WTC11 (cell line): ENCODE results near the gene SNCAIP. TPM values are rescaled to one million over a fixed set of nuclear protein-coding genes. Genes with fewer than 3 reads are reported as not detected.
A peak's percentile ranks its signal among the peaks of the same experiment; 100 is the strongest.

ENCODE experiments used
- ATAC-seq: fragments of 200-7000 bp; cut with Tn5 transposase; 2 replicates; pipeline ENCODE4 v1.10.0; 2021; ENCODE audit warnings: mild to moderate bottlenecking, moderate library complexity
- CTCF ChIA-PET: fragments of 300-600 bp; sonication (Branson Sonifier 250); formaldehyde crosslinking; loops from one replicate; lab custom pipeline; 2021; ENCODE audit warnings: antibody characterized with exemption; lab: Charles Lee
- POLR2A ChIA-PET: fragments of 350-600 bp; sonication (Branson Sonifier 250); formaldehyde crosslinking; loops from one replicate; lab custom pipeline; 2021; ENCODE audit warnings: antibody characterized with exemption; lab: Charles Lee
- DNase-seq: peaks from one replicate; pipeline ENCODE4 v3.0.0; 2021; ENCODE audit warnings: low spot score
- H3K27ac Mint-ChIP-seq: 2 replicates; pipeline ENCODE4 v1.8.0; 2021; ENCODE audit warnings: mixed read lengths
- H3K27me3 Mint-ChIP-seq: 2 replicates; pipeline ENCODE4 v1.8.0; 2021; ENCODE audit warnings: low read depth, mild to moderate bottlenecking, moderate library complexity, mixed read lengths
- H3K36me3 Mint-ChIP-seq: 2 replicates; pipeline ENCODE4 v1.8.0; 2021; ENCODE audit warnings: mixed read lengths
- H3K4me1 Mint-ChIP-seq: 2 replicates; pipeline ENCODE4 v1.8.0; 2022; ENCODE audit warnings: mixed read lengths
- H3K4me3 Mint-ChIP-seq: 2 replicates; pipeline ENCODE4 v1.8.0; 2021; ENCODE audit warnings: mild to moderate bottlenecking, moderate library complexity, mixed read lengths
- H3K9me3 Mint-ChIP-seq: 2 replicates; pipeline ENCODE4 v1.8.0; 2021; ENCODE audit warnings: mixed read lengths
- AR ChIP-seq: fragments of 250-450 bp; sonication (Bioruptor Pico); IDR thresholded peaks from 2 replicates; pipeline ENCODE4 v1.9.0; 2021; ENCODE audit warnings: mild to moderate bottlenecking
- CBFB ChIP-seq: sonication (generic); formaldehyde crosslinking; IDR thresholded peaks from 2 replicates; pipeline ENCODE4 v1.8.1; 2022; ENCODE audit warnings: mild to moderate bottlenecking, low read depth, missing genetic modification reagents
- CREB1 ChIP-seq: sonication (generic); formaldehyde crosslinking; IDR thresholded peaks from 2 replicates; pipeline ENCODE4 v1.8.0; 2023; ENCODE audit warnings: mild to moderate bottlenecking, missing genetic modification reagents
- CTCF ChIP-seq: fragments of 200-600 bp; IDR thresholded peaks from 2 replicates; pipeline ENCODE4 v1.8.0; 2022; ENCODE audit warnings: antibody characterized with exemption
- E2F1 ChIP-seq: sonication (generic); formaldehyde crosslinking; IDR thresholded peaks from 2 replicates; pipeline ENCODE4 v1.8.0; 2022; ENCODE audit warnings: mild to moderate bottlenecking, missing genetic modification reagents
- FOXP4 ChIP-seq: sonication (generic); formaldehyde crosslinking; IDR thresholded peaks from 2 replicates; pipeline ENCODE4 v1.8.0; 2022; ENCODE audit warnings: mild to moderate bottlenecking, missing genetic modification reagents
- GRHL2 ChIP-seq: fragments of 250-450 bp; sonication (Bioruptor Pico); IDR thresholded peaks from 2 replicates; pipeline ENCODE4 v1.8.0; 2022; ENCODE audit warnings: mild to moderate bottlenecking, moderate library complexity; ENCODE audit not compliant: insufficient replicate concordance, severe bottlenecking
- JUN ChIP-seq: sonication (generic); formaldehyde crosslinking; IDR thresholded peaks from 2 replicates; pipeline ENCODE4 v1.8.0; 2023; ENCODE audit warnings: mild to moderate bottlenecking, missing genetic modification reagents
- NR3C1 ChIP-seq: sonication (generic); formaldehyde crosslinking; conservative IDR thresholded peaks from 2 replicates; pipeline ENCODE4 v1.8.1; 2023; ENCODE audit warnings: low read depth, mild to moderate bottlenecking, missing genetic modification reagents
- PRDM15 ChIP-seq: sonication (generic); formaldehyde crosslinking; IDR thresholded peaks from 2 replicates; pipeline ENCODE4 v1.8.0; 2022; ENCODE audit warnings: missing genetic modification reagents
- PRRX2 ChIP-seq: fragments of 250-450 bp; sonication (Bioruptor Pico); IDR thresholded peaks from 2 replicates; pipeline ENCODE4 v1.8.0; 2021; ENCODE audit warnings: mild to moderate bottlenecking
- RORB ChIP-seq: fragments of 250-450 bp; sonication (Bioruptor Pico); IDR thresholded peaks from 2 replicates; pipeline ENCODE4 v1.9.0; 2021; ENCODE audit warnings: mild to moderate bottlenecking
- SP1 ChIP-seq: sonication (generic); formaldehyde crosslinking; conservative IDR thresholded peaks from 2 replicates; pipeline ENCODE4 v1.8.1; 2022; ENCODE audit warnings: missing genetic modification reagents
- TEAD1 ChIP-seq: sonication (generic); formaldehyde crosslinking; IDR thresholded peaks from 2 replicates; pipeline ENCODE4 v1.8.0; 2022; ENCODE audit warnings: mild to moderate bottlenecking, missing genetic modification reagents
- TEAD4 ChIP-seq: sonication (generic); formaldehyde crosslinking; IDR thresholded peaks from 2 replicates; pipeline ENCODE4 v1.8.0; 2022; ENCODE audit warnings: mild to moderate bottlenecking, missing genetic modification reagents
- ZMAT4 ChIP-seq: fragments of 250-450 bp; sonication (Bioruptor Pico); IDR thresholded peaks from 2 replicates; pipeline ENCODE4 v1.9.0; 2021; ENCODE audit warnings: mild to moderate bottlenecking
- ZNF121 ChIP-seq: sonication (generic); formaldehyde crosslinking; IDR thresholded peaks from 2 replicates; pipeline ENCODE4 v1.8.0; 2023; ENCODE audit warnings: missing genetic modification reagents
- ZNF281 ChIP-seq: sonication (generic); formaldehyde crosslinking; IDR thresholded peaks from 2 replicates; pipeline ENCODE4 v1.8.0; 2023; ENCODE audit warnings: mild to moderate bottlenecking, missing genetic modification reagents
- ZNF317 ChIP-seq: sonication (generic); formaldehyde crosslinking; IDR thresholded peaks from 2 replicates; pipeline ENCODE4 v1.8.1; 2023; ENCODE audit warnings: low read depth, mild to moderate bottlenecking, moderate library complexity, missing genetic modification reagents, borderline replicate concordance
- ZNF423 ChIP-seq: fragments of 250-450 bp; sonication (Bioruptor Pico); IDR thresholded peaks from 2 replicates; pipeline ENCODE4 v2.1.2; 2022; ENCODE audit warnings: mild to moderate bottlenecking, moderate library complexity
- total RNA-seq: library from RNA; stranded (reverse); gene quantifications from 3 replicates; pipeline ENCODE4 v1.2.3, GENCODE V29; 2021

The SNCAIP gene
- total RNA-seq, 1 experiment from 2014 or later = 10.0 TPM

- Mint-ChIP-seq H3K27ac (no peak overlapping the region), H3K4me1 (peaks cover 38% of the 10 kb centered on the region), H3K27me3 (no peaks in the 10 kb centered on the region), H3K4me3 (no peak overlapping the region), H3K9me3 (no peaks in the 10 kb centered on the region), H3K36me3 (no peaks in the 10 kb centered on the region)
- peak; percentile 63 for DNase-seq
- CTCF ChIA-PET = interaction anchor here (0.7 to 3.4 kb wide), 16 partner anchors 8 to 342 kb away, joined by 3 to 26 read pairs (median 4); no protein-coding TSS in a partner anchor
- POLR2A ChIA-PET = interaction anchor here (0.7 kb wide), 1 partner anchor 314 kb away, joined by 3 read pairs; no protein-coding TSS in a partner anchor
- TF ChIP-seq TEAD1 (CRISPR knock-in tag) (peak; percentile 79; the same call in 1 of the 2 replicates), ZNF121 (CRISPR knock-in tag) (no peak), AR (CRISPR knock-in tag) (no peak), ZNF423 (CRISPR knock-in tag) (peak; percentile 19; the same call in 1 of the 2 replicates), JUN (CRISPR knock-in tag) (no peak)
- TF ChIP-seq, all 79 proteins: peak for 2
- peak; percentile 78 for ATAC-seq
Observed at GRCh38 chr5:122498163-122498562, 186.1 kb downstream of the SNCAIP start.

GRCh38 chr5:122499585-122499984 is 187.5 kb downstream of the SNCAIP start:
- H3K27ac Mint-ChIP-seq = no peak overlapping the region
- H3K4me1 Mint-ChIP-seq = peaks cover 33% of the 10 kb centered on the region
- no peak overlapping the region for H3K4me3 Mint-ChIP-seq
- H3K9me3 Mint-ChIP-seq = no peaks in the 10 kb centered on the region
- ATAC-seq (no peak), DNase-seq (no peak)
- ChIA-PET CTCF (interaction anchor here (0.6 to 1.0 kb wide), 2 partner anchors 17 to 71 kb away, joined by 3 to 4 read pairs; no protein-coding TSS in a partner anchor), POLR2A (interaction anchor here (0.6 kb wide), 1 partner anchor 97 kb away, joined by 3 read pairs; no protein-coding TSS in a partner anchor)
- H3K36me3 Mint-ChIP-seq = no peaks in the 10 kb centered on the region
- no peaks in the 10 kb centered on the region for H3K27me3 Mint-ChIP-seq
- TF ChIP-seq ZNF317 (no peak), E2F1 (no peak), NR3C1 (CRISPR knock-in tag) (no peak), CTCF (no peak), PRRX2 (CRISPR knock-in tag) (no peak), PRDM15 (CRISPR knock-in tag) (no peak), ZNF423 (CRISPR knock-in tag) (no peak), GRHL2 (CRISPR knock-in tag) (no peak), JUN (CRISPR knock-in tag) (no peak), FOXP4 (no peak), CREB1 (CRISPR knock-in tag) (no peak), TEAD1 (CRISPR knock-in tag) (no peak), RORB (CRISPR knock-in tag) (no peak), SP1 (CRISPR knock-in tag) (no peak), ZMAT4 (CRISPR knock-in tag) (no peak), TEAD4 (CRISPR knock-in tag) (no peak), CBFB (CRISPR knock-in tag) (no peak), ZNF281 (no peak)
